ENCODE data around the gene CLDN19. TPM values are rescaled to one million over a fixed set of nuclear protein-coding genes. Genes with fewer than 3 reads are reported as not detected.

The CLDN19 gene
- total RNA-seq, 1 donor from 2014 or later = 0.19 TPM

DNA sequence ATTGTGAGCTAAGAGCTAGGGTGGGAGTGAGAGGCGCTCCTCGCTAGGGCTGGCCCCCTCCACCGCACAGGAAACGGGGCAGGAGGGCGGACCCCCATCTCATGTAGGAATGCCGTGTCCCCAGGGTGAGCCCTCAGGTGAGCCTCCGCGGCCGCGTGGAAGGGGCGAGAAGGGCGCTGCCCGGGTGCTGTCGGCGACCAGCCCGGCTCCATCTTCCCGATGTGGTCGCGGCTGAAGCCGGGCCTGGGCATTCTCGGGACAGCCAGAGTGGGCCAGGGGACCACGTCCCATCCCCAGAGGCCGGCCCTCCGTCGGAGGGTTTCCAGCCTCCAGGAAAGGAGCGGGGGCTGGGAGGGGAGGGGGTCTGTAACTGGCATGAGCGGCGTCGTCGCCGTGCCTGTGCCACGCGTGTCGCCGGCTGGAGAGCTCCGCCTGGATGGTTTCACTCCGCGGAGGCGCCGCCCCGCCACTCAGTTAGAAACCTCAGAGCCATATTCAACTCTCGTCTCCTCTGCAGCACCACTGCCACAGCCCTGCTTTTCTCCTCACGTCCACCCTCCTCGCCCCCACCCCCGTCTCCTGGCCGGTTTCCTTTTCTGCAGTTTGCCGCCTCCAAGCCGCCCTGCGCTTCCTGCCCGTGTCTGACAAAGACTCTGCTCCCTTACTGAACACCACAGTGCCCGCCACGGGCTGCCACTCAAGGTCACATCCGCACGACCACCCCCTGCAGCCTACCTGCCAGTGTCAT lies 45.1 kb upstream of the CLDN19 start, which contains the start of gene TMEM269:
Gene TMEM269 (plus strand): TSS at position 46 of the 748 bp plus-strand sequence. CDS start 4,903 bp downstream, outside the sequence.
- Histone ChIP-seq H3F3A (ENCODE audit: low read depth) (no peaks in the 10 kb centered on the region), H3K27me3 (no peaks in the 10 kb centered on the region), H3K36me3 (no peaks in the 10 kb centered on the region), H3K4me3 (no peak within 1 kb of the TSS), H3K4me1 (no peaks in the 10 kb centered on the region), H2AFZ (replicated peaks) (no peak within 1 kb of the TSS), H3K4me2 (no peak within 1 kb of the TSS), H3K27ac (no peak within 1 kb of the TSS), H3K79me2 (ENCODE audit: low read depth) (no peaks in the 10 kb centered on the region), H4K20me1 (ENCODE audit: low read depth) (no peaks in the 10 kb centered on the region), H3K9me3 (ENCODE audit: low read depth) (no peaks in the 10 kb centered on the region), H3K9ac (no peak within 1 kb of the TSS)
- Mint-ChIP-seq H3K9me3 (no peaks in the 10 kb centered on the region), H3K27me3 (ENCODE audit: insufficient read depth, low read depth) (peaks cover 4% of the 10 kb centered on the region), H3K36me3 (peaks cover 18% of the 10 kb centered on the region), H3K4me3 (no peak within 1 kb of the TSS), H3K4me1 (no peaks in the 10 kb centered on the region), H3K27ac (peak within 1 kb of the TSS; percentile 20)
- no peak for TF ChIP-seq EZH2 (IDR thresholded peaks at IDR 0.05)
- TF ChIP-seq EZH2phosphoT487 (IDR thresholded peaks at IDR 0.05) = no peak
- TF ChIP-seq, protein P1, sequence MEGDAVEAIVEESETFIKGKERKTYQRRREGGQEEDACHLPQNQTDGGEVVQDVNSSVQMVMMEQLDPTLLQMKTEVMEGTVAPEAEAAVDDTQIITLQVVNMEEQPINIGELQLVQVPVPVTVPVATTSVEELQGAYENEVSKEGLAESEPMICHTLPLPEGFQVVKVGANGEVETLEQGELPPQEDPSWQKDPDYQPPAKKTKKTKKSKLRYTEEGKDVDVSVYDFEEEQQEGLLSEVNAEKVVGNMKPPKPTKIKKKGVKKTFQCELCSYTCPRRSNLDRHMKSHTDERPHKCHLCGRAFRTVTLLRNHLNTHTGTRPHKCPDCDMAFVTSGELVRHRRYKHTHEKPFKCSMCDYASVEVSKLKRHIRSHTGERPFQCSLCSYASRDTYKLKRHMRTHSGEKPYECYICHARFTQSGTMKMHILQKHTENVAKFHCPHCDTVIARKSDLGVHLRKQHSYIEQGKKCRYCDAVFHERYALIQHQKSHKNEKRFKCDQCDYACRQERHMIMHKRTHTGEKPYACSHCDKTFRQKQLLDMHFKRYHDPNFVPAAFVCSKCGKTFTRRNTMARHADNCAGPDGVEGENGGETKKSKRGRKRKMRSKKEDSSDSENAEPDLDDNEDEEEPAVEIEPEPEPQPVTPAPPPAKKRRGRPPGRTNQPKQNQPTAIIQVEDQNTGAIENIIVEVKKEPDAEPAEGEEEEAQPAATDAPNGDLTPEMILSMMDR (IDR thresholded peaks at IDR 0.05) = no peak
- DNase-seq (ENCODE audit: low spot score) = no peak

DNA sequence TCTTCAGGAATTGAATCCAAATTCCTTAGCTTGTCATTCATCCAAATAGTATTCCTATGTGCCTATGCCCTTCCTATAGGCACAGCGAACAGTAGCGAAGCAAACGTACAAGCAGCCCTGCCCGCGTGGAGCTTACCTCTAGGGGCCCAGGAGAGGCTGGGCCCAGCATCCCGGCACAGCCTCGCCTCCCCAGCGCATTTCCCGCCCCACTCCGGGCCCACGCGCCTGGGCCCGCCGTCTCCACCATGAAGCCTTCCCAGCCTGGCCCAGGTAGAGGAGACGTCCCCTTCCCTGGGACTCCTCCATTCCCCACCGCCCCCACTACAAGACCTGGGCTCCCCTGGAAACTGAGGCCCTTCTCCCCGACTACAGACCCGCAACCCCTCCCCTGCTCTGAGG lies 44.5 kb upstream of the CLDN19 start:
- no peak overlapping the region for H3K27ac Mint-ChIP-seq
- Histone ChIP-seq H3K9ac (no peak overlapping the region), H3K4me3 (no peak overlapping the region), H3K36me3 (no peaks in the 10 kb centered on the region), H3K9me3 (ENCODE audit: low read depth) (no peaks in the 10 kb centered on the region), H4K20me1 (ENCODE audit: low read depth) (no peaks in the 10 kb centered on the region), H3K79me2 (ENCODE audit: low read depth) (no peaks in the 10 kb centered on the region), H3K4me1 (no peaks in the 10 kb centered on the region), H3K27me3 (no peaks in the 10 kb centered on the region), H2AFZ (replicated peaks) (no peak overlapping the region), H3K4me2 (no peak overlapping the region), H3K27ac (no peak overlapping the region), H3F3A (ENCODE audit: low read depth) (no peaks in the 10 kb centered on the region)
- no peaks in the 10 kb centered on the region for H3K4me1 Mint-ChIP-seq
- H3K27me3 Mint-ChIP-seq (ENCODE audit: insufficient read depth, low read depth) = peaks cover 4% of the 10 kb centered on the region
- H3K9me3 Mint-ChIP-seq = no peaks in the 10 kb centered on the region
- no peak for DNase-seq (ENCODE audit: low spot score)
- peaks cover 22% of the 10 kb centered on the region for H3K36me3 Mint-ChIP-seq
- TF ChIP-seq EZH2 (IDR thresholded peaks at IDR 0.05) = no peak
- TF ChIP-seq, protein P1 (IDR thresholded peaks at IDR 0.05) = no peak
- no peak for TF ChIP-seq EZH2phosphoT487 (IDR thresholded peaks at IDR 0.05)
- H3K4me3 Mint-ChIP-seq = no peak overlapping the region

DNA sequence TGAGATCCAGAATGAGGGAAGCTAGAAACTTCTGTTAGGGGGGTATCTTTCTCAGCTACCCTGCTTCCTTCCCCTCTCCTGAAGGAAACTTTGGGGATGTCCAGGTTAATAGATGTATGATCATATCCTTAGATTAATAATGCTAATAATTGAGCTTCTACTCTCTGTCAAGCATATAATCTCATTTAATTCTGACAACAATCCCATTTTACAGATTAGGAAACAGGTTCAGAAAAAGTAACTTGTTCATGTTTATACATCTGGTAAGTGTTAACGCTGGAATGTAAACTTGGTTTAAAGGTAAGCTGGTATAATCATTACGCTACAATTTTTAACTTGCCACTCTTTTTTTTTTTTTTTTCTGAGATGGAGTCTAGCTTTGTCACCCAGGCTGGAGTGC lies 43.1 kb upstream of the CLDN19 start:
- H3K36me3 ChIP-seq = no peaks in the 10 kb centered on the region
- H3K27me3 Mint-ChIP-seq (ENCODE audit: insufficient read depth, low read depth) = peaks cover 4% of the 10 kb centered on the region
- no peak overlapping the region for H3K9ac ChIP-seq
- H4K20me1 ChIP-seq (ENCODE audit: low read depth) = no peaks in the 10 kb centered on the region
- no peaks in the 10 kb centered on the region for H3K79me2 ChIP-seq (ENCODE audit: low read depth)
- TF ChIP-seq EZH2phosphoT487 (IDR thresholded peaks at IDR 0.05) = no peak
- TF ChIP-seq EZH2 (IDR thresholded peaks at IDR 0.05) = no peak
- TF ChIP-seq, protein P1 (IDR thresholded peaks at IDR 0.05) = no peak
- H3K36me3 Mint-ChIP-seq = peaks cover 30% of the 10 kb centered on the region
- no peaks in the 10 kb centered on the region for H3K9me3 ChIP-seq (ENCODE audit: low read depth)
- no peaks in the 10 kb centered on the region for H3K4me1 ChIP-seq
- no peaks in the 10 kb centered on the region for H3K9me3 Mint-ChIP-seq
- H3K4me3 Mint-ChIP-seq = no peak overlapping the region
- H3K4me3 ChIP-seq = no peak overlapping the region
- no peak for DNase-seq (ENCODE audit: low spot score)
- H3F3A ChIP-seq (ENCODE audit: low read depth) = no peaks in the 10 kb centered on the region
- no peaks in the 10 kb centered on the region for H3K4me1 Mint-ChIP-seq
- H3K27ac ChIP-seq = no peak overlapping the region
- no peak overlapping the region for H3K27ac Mint-ChIP-seq
- no peak overlapping the region for H2AFZ ChIP-seq (replicated peaks)
- no peaks in the 10 kb centered on the region for H3K27me3 ChIP-seq
- no peak overlapping the region for H3K4me2 ChIP-seq

Data from neural progenitor cell (in vitro differentiated cells).